HepG2 (cell line): Measurements from ENCODE around the gene LRPPRC. TPM values are rescaled to one million over a fixed set of nuclear protein-coding genes. Genes with fewer than 3 reads are reported as not detected.

Experiments used
- ARHGAP35 ChIP-seq: sonication (generic); formaldehyde crosslinking; IDR thresholded peaks from 2 replicates; pipeline ENCODE4 v1.9.0; 2022; ENCODE audit warnings: mild to moderate bottlenecking, inconsistent platforms, moderate library complexity, missing genetic modification reagents, borderline replicate concordance
- BORCS8-MEF2B ChIP-seq: sonication (generic); formaldehyde crosslinking; IDR thresholded peaks from 2 replicates; pipeline ENCODE4 v1.8.0; 2022; ENCODE audit warnings: mild to moderate bottlenecking, missing genetic modification reagents
- CEBPB ChIP-seq: IDR thresholded peaks from 2 replicates; pipeline ENCODE4 v1.6.1; 2011; ENCODE audit warnings: low read depth, low read length, improper control_type of control experiment, borderline replicate concordance
- IRF2 ChIP-seq: IDR thresholded peaks from 2 replicates; pipeline ENCODE4 v1.6.1; 2018; ENCODE audit warnings: missing genetic modification reagents, missing compliant biosample characterization
- ISX ChIP-seq: sonication (generic); formaldehyde crosslinking; conservative IDR thresholded peaks from 2 replicates; pipeline ENCODE4 v1.5.0; 2020; ENCODE audit warnings: missing genetic modification reagents
- PHF21A ChIP-seq: sonication (generic); formaldehyde crosslinking; IDR thresholded peaks from 2 replicates; pipeline ENCODE4 v1.5.0; 2020; ENCODE audit warnings: mild to moderate bottlenecking, missing genetic modification reagents
- REXO4 ChIP-seq: sonication (generic); formaldehyde crosslinking; IDR thresholded peaks from 2 replicates; pipeline ENCODE4 v1.8.0; 2022; ENCODE audit warnings: missing genetic modification reagents, mild to moderate bottlenecking, borderline replicate concordance
- SIN3A ChIP-seq: IDR thresholded peaks from 2 replicates; pipeline ENCODE4 v1.6.1; 2011; ENCODE audit warnings: low read depth, mild to moderate bottlenecking, control low read depth, low read length, borderline replicate concordance
- SMAD9 ChIP-seq: sonication (generic); formaldehyde crosslinking; IDR thresholded peaks from 2 replicates; pipeline ENCODE4 v1.5.1; 2020; ENCODE audit warnings: mild to moderate bottlenecking, missing genetic modification reagents
- SP140L ChIP-seq: sonication (generic); formaldehyde crosslinking; IDR thresholded peaks from 2 replicates; pipeline ENCODE4 v1.4.0; 2020; ENCODE audit warnings: missing genetic modification reagents, borderline replicate concordance
- TCF12 ChIP-seq, 2 experiments: fragments of 450-650 bp in 1 of 2; sonication (generic) in 1 of 2; formaldehyde crosslinking in 1 of 2; IDR thresholded peaks; 2 replicates each; pipeline versions ENCODE4 v1.6.1 to v1.8.0; 2017 to 2022; ENCODE audit warnings: antibody characterized with exemption in 1 of 2, mild to moderate bottlenecking in 1 of 2, missing genetic modification reagents in 1 of 2, moderate library complexity in 1 of 2
- TFAP4 ChIP-seq: sonication (generic); IDR thresholded peaks from 2 replicates; pipeline ENCODE4 v1.6.1; 2016; ENCODE audit warnings: low read depth, borderline replicate concordance
- TMF1 ChIP-seq: sonication (generic); formaldehyde crosslinking; IDR thresholded peaks from 2 replicates; pipeline ENCODE4 v1.8.1; 2022; ENCODE audit warnings: low read depth, missing genetic modification reagents
- YY1 ChIP-seq: IDR thresholded peaks from 2 replicates; pipeline ENCODE4 v1.6.1; 2011; ENCODE audit warnings: low read length, low read depth, moderate library complexity, mild to moderate bottlenecking; ENCODE audit not compliant: insufficient read depth, insufficient replicate concordance
- ZFX ChIP-seq: sonication (generic); formaldehyde crosslinking; IDR thresholded peaks from 2 replicates; pipeline ENCODE4 v1.4.0; 2020; ENCODE audit warnings: mild to moderate bottlenecking, low read depth, missing genetic modification reagents, moderate library complexity
- ZNF143 ChIP-seq: sonication (generic); formaldehyde crosslinking; IDR thresholded peaks from 2 replicates; pipeline ENCODE4 v1.4.0; 2020; ENCODE audit warnings: missing genetic modification reagents
- ZNF256 ChIP-seq: sonication (generic); formaldehyde crosslinking; conservative IDR thresholded peaks from 2 replicates; pipeline ENCODE4 v1.4.0; 2020; ENCODE audit warnings: missing genetic modification reagents
- ZNF512B ChIP-seq: sonication (generic); formaldehyde crosslinking; IDR thresholded peaks from 2 replicates; pipeline ENCODE4 v1.5.1; 2020; ENCODE audit warnings: missing genetic modification reagents, mild to moderate bottlenecking, borderline replicate concordance
- ZNF740 ChIP-seq: sonication (generic); formaldehyde crosslinking; IDR thresholded peaks from 2 replicates; pipeline ENCODE4 v1.4.0; 2020; ENCODE audit warnings: missing genetic modification reagents
- ZNF766 ChIP-seq: sonication (generic); formaldehyde crosslinking; IDR thresholded peaks from 2 replicates; pipeline ENCODE4 v1.5.0; 2020; ENCODE audit warnings: missing genetic modification reagents, borderline replicate concordance
- ZNF790 ChIP-seq: sonication (generic); formaldehyde crosslinking; IDR thresholded peaks from 2 replicates; pipeline ENCODE4 v1.8.0; 2022; ENCODE audit warnings: missing genetic modification reagents, mild to moderate bottlenecking, borderline replicate concordance
- ZSCAN25 ChIP-seq: sonication (generic); formaldehyde crosslinking; IDR thresholded peaks from 2 replicates; pipeline ENCODE4 v1.8.0; 2022; ENCODE audit warnings: mild to moderate bottlenecking, missing genetic modification reagents
- ZSCAN30 ChIP-seq: sonication (generic); formaldehyde crosslinking; IDR thresholded peaks from 2 replicates; pipeline ENCODE4 v1.5.0; 2020; ENCODE audit warnings: mild to moderate bottlenecking, missing genetic modification reagents
- ZSCAN9 ChIP-seq: IDR thresholded peaks from 2 replicates; pipeline ENCODE4 v1.6.1; 2016; ENCODE audit warnings: borderline replicate concordance
- polyA plus RNA-seq, 8 experiments: library from polyadenylated mRNA; depleted of rRNA in 3 of 8; stranded (reverse) in 7 of 8; unstranded in 1 of 8; fragments of >200 nt; fragmentation: Illumina TruSeq in 4 of 8; extraction: Trizol in 4 of 8; gene quantifications; 2 replicates each; pipeline versions ENCODE4 v1.2.1 to v1.2.3, GENCODE V29; 2011 to 2016; ENCODE audit warnings: low read depth in 4 of 8, missing spikeins in 1 of 8, mixed read lengths in 1 of 8; ENCODE audit not compliant: insufficient read depth in 1 of 8
- total RNA-seq, 5 experiments: library from RNA; depleted of rRNA; stranded (reverse); fragments of >200 nt; fragmentation: Illumina TruSeq; extraction: Trizol; gene quantifications; 2 replicates each; pipeline ENCODE4 v1.2.3, GENCODE V29; 2016; ENCODE audit warnings: low read depth in 1 of 5
- TF ChIP-seq, protein P1 (sequence below): sonication (generic); formaldehyde crosslinking; IDR thresholded peaks from 2 replicates; pipeline ENCODE4 v1.4.0; 2020; ENCODE audit warnings: mild to moderate bottlenecking, low read depth, missing genetic modification reagents

Gene LRPPRC
- total and polyA plus RNA-seq, 2 of the 13 experiments (the other 11 are each of a cell fraction or from before 2014, with no cell fraction given) = 117 to 167 TPM

GRCh38 chr2:43838560-43839267 lies 157.1 kb downstream of the LRPPRC start, which contains the start of the genes ABCG5 and ABCG8 (continued):
- TF ChIP-seq CEBPB (no peak), BORCS8-MEF2B (CRISPR knock-in tag) (peak; percentile 33; the same call in 1 of the 2 replicates), ARHGAP35 (CRISPR knock-in tag) (no peak), ISX (CRISPR knock-in tag) (peak; percentile 79; the same call in 1 of the 2 replicates), ZNF790 (CRISPR knock-in tag) (peak; percentile 46; the same call in 1 of the 2 replicates), ZNF256 (CRISPR knock-in tag) (peak; percentile 83; the same call in 1 of the 2 replicates), IRF2 (CRISPR knock-in tag) (peak; percentile 21; the same call in 1 of the 2 replicates), TFAP4 (peak; percentile 55), TMF1 (CRISPR knock-in tag) (peak; percentile 39; the same call in 1 of the 2 replicates), ZSCAN9 (peak; percentile 53; the same call in 1 of the 2 replicates), ZNF766 (peak; percentile 29; the same call in 1 of the 2 replicates), SP140L (CRISPR knock-in tag) (no peak), ZNF740 (CRISPR knock-in tag) (peak; percentile 16; the same call in 1 of the 2 replicates), ZNF143 (peak; percentile 87), REXO4 (0 out of 2 replicates have a peak, but pooled peaks have one; percentile 11), SMAD9 (no peak; the same call in 1 of the 2 replicates), YY1 (peak; percentile 88), SIN3A (peak; percentile 83; the same call in 1 of the 2 replicates), ZNF512B (0 out of 2 replicates have a peak, but pooled peaks have one; percentile 71), ZSCAN30 (CRISPR knock-in tag) (0 out of 2 replicates have a peak, but pooled peaks have one; percentile 62), ZSCAN25 (peak; percentile 31; the same call in 1 of the 2 replicates), PHF21A (CRISPR knock-in tag) (peak; percentile 85), TCF12 (IDR thresholded peaks at IDR 0.05) (no peak), TCF12 (CRISPR knock-in tag; IDR thresholded peaks at IDR 0.05) (no peak), ZFX (CRISPR knock-in tag) (peak; percentile 95)
- TF ChIP-seq, protein P1, sequence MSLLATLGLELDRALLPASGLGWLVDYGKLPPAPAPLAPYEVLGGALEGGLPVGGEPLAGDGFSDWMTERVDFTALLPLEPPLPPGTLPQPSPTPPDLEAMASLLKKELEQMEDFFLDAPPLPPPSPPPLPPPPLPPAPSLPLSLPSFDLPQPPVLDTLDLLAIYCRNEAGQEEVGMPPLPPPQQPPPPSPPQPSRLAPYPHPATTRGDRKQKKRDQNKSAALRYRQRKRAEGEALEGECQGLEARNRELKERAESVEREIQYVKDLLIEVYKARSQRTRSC (CRISPR knock-in tag) = peak; percentile 62; the same call in 1 of the 2 replicates
